Measurements from ENCODE around the gene TIMM23.
"Not testable (repeated sequence)": the region's sequence is repeated elsewhere in the genome, so short reads cannot be mapped to it uniquely, and the experiment has no call there.

TIMM23 gene

DNA sequence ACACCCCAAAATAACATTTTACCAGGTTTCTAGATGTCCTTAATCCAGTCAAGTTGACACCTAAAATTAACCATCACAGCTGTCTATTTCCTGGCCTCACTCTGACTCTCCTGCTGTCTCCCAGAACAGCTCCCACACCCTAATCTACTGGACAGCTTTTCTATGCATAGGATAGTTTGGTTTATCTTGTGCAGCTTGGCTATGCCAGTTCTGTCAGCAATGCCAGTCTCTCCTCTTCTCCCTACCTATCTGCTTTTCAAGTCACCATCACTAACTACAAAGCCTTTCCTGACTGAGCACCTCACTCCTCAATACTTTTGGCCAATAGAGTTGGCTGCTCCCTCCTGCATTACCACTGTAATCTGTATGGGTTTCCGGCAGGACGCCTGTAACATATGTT is 53.1 kb downstream of the TIMM23 start:
- no peak for DNase-seq

- no peak for DNase-seq
Observed at GRCh38 chr10:46026106-46026505, 53.8 kb downstream of the TIMM23 start.

- peak in 2 of 5 experiments; percentile 15 to 76 for DNase-seq
Observed at GRCh38 chr10:46028584-46029460, 56.5 kb downstream of the TIMM23 start.

DNA sequence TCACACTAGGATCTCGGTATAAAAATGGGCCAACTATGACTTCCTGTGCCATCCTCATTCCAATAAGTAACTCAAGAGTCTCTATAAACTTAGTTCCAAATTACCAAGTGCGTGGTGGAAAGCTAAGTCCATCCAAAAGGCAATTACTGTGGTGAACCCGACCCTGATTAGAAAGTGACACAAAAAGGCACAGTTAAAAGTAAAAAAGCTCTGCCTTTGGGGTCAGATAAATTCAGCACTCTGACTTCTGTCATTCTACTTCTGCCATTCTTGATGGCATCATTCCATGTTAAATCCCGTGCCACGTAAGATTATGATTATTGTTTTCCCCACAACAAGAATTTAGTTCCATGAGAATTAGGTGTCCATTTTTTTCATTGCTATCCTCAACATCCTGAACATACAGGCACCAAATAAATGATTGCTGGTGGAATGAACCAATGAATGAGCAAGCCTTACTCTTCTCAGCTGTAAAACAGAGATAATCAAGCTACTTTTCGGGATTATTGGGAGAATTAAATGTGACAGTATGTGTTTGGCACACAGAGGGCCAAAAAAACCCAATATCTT is 57.3 kb downstream of the TIMM23 start:
- no peak for DNase-seq

GRCh38 chr10:46030091-46030937 is 58.0 kb downstream of the TIMM23 start, which contains the start of gene NCOA4:
Gene NCOA4, minus strand, starts transcription at chr10:46030623. Its CDS starts 13,943 bp downstream, at chr10:46016680.
- peak; percentile 90 to 98 (median 94) for DNase-seq

DNA sequence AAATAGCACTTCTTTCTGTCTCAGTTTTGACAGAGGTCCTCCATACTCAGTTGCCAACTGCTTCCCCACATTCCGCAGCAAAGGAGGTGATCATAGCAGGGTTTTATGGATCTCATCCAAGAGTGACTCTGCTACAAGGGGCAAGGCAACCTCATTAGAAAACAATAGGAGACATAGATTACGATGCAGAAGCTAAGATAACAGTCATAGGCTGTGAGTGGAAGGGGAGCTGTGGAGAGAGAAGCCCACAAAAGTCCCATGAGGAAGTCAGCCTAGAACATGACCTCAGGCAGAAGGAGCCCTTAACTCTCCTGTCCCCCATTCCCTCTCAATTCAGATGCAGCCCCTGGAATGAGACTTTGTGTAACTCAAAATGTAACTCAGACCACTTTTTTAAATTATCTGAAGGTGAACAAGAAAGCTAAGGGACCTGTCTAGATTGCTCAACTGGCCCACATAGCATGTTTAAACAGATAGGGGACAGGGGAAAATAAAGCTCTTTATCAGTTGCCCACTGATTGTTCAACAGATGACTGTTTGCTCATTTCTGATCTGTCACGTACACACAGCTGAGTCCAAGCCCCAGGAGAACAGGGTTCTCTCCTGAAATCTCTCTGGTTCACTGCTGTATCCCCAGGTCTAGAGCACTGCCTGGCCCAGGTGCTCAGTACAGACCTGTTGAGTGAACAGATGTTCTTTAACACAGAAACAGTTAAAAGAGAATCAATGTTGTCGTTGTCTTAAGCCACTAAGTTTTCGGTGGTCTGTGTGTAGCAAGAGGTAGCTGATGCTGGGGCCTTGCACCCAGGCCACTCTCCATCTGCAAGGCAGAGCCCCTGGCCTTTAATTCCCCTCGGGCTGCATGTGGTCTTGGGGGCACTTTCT is 59.6 kb downstream of the TIMM23 start:
- no peak for DNase-seq

- no peak for DNase-seq
Observed at GRCh38 chr10:46033602-46034011, 61.3 kb downstream of the TIMM23 start.

GRCh38 chr10:46035923-46036849 is 63.9 kb downstream of the TIMM23 start:
- DNase-seq, result no peak

- no peak for DNase-seq
Observed at GRCh38 chr10:46037107-46037825, 65.0 kb downstream of the TIMM23 start.

DNA sequence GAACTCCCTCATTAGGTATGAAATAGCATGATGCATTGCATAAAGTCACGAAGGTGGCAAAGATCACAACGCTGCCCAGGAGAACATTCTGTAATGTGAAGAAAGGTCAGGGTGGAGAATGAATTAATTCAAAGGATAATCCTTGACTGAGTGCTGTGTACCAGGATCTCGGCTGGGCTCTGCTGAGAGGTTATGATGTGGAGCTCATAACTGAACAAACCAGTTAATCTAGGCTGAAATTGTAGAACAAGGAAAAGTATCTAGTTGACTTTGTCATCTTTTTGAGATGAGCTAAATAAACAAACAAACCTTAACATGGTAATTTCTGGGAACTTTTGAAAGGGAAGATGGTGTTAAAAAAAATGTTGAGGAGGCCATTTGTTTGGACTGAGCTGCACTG is 67.7 kb downstream of the TIMM23 start:
- DNase-seq, result no peak

DNA sequence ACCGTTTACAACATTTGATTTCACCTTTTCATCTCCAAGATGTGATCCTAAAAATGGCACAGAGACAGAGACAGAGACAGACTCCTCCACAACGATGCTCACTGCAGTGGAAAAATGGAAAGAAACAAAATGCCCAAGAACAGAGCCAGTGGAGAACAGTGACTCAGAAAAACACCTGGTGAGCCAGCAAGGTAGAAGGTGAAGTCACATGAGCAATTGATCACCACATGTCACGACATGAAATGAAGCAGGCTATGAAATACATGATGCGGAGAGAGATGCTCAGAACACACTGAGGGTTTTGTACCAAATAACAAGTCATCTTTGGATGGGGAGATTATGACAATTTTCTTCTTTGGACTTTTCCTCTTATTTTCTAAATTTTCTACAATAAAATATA is 70.2 kb downstream of the TIMM23 start:
- DNase-seq, result no peak

DNA sequence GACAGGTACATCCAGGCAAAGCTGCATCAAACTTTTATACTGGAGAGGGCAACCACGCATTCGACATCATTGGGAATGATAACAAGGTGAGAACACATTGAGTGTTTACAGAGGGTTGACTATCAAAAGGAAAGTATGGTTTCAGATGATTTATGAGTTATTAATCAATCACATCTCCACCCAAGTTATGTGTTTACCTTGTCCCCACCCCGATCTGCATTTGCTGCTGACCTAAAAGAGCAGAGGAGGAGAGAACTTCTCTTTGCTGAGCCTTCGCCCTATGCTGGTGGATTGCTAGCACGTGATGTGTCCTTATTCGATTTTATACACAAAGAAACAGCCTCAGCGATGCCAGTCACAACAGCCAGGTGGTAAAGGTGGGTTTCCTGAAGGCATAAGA is 74.0 kb downstream of the TIMM23 start, which contains the start of gene MSMB:
Gene MSMB, minus strand, starts transcription at position 9 of the 400 bp plus-strand sequence. CDS start 32 bp downstream, outside the sequence.
- no peak for DNase-seq

DNA sequence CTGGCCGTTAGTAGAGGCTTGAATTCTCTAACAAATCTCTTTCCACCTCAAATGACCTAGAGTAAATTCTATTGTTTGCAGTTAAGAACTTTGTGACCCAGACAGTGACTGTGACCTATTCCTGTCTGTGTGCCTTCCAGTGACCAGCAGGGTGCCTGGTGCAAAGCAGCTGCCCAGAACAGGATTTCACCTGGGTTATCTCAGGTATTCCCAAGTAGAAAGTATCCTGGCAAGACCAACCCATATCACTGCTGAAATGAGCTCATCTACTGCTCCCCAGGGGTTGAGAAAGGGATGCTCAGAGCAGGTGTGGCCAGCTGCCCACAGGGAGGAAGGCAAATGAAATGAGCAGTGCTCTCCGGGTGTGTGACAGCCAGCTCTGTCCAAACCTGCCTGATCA is 75.9 kb downstream of the TIMM23 start:
- DNase-seq, result no peak

DNA sequence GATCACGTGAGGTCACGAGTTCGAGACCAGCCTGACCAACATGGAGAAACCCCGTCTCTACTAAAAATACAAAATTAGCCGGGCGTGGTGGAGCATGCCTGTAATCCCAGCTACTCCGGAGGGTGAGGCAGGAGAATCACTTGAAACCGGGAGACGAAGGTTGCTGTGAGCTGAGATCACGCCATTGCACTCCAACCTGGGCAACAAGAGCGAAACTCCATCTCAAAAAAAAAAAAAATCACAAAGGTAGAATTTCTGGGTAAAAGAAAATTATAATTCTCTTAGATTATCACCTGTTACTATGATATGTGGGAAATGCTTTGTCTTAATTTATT is 77.2 kb downstream of the TIMM23 start:
- not testable (repeated sequence) for DNase-seq

- DNase-seq, result no peak
Observed at GRCh38 chr10:46050941-46051623, 78.8 kb downstream of the TIMM23 start.

DNA sequence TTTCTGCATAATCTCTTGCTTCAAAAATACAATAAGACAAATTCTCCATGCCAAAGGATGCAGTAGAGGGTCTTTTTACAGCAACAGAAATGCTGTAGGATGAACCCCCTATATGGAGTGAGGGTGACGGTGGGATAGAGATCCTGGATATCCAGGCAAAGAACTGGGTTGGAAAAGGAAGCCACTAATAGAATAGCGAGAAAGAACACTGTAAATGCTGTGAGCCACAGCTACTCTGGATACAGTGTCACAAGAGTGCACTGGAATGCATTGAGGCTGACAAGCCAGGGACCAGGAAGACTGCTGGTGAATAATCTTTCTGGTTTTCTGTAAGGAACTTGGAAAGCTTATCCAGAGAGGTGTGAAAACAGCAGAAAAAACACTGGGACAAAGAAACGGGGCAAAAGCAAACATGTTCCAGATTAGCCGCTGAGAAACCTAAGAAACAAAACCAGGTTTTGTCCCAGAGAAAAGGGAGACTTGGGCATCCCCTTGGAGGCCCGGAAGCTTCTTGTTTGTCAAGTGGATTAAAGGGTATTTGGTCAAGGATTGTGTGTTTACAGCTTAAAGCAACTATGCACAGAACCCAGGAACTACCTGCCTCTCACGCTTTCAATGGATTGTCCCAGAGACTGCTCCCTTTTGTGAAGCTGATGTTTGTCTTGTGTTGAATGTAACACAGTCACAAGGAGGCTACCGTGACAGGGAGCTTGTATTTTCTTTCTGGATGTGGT is 79.9 kb downstream of the TIMM23 start:
- no peak for DNase-seq

DNA sequence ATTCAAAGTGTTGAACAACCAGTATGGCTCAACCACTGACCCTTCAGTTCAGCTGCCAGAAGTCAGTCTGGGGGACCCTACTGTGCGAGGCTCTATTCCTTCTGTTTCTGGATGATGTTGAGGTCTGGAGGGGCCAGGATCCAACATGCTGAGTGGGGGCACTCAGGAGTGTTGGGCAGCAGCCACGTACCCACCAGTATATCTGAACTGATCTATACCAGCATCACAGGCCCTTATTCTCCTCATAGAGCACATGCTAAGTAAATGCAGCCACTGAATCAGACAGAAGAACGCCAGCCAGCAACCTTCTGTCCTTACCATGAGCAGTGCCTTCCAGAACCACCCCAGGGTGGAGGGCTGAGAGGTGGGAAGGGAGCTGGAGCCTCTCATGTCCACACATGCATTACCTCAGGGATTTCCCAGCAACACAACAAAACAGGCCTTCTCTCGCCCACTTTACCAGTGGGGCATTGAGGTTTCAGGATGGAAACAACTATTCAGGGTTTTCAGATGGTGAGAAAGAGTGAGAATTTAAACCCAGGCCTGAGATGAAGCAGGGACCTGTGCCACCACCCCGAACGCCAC is 80.6 kb downstream of the TIMM23 start:
- DNase-seq, result no peak
